ENCODE data around the gene BRD7. TPM values are rescaled to one million over a fixed set of nuclear protein-coding genes. Genes with fewer than 3 reads are reported as not detected.

Gene BRD7
- total and polyA plus RNA-seq, 2 donors (not counting 3 experiments of a cell fraction or from before 2014, with no cell fraction given), result 17.1 to 69.1 TPM

DNA sequence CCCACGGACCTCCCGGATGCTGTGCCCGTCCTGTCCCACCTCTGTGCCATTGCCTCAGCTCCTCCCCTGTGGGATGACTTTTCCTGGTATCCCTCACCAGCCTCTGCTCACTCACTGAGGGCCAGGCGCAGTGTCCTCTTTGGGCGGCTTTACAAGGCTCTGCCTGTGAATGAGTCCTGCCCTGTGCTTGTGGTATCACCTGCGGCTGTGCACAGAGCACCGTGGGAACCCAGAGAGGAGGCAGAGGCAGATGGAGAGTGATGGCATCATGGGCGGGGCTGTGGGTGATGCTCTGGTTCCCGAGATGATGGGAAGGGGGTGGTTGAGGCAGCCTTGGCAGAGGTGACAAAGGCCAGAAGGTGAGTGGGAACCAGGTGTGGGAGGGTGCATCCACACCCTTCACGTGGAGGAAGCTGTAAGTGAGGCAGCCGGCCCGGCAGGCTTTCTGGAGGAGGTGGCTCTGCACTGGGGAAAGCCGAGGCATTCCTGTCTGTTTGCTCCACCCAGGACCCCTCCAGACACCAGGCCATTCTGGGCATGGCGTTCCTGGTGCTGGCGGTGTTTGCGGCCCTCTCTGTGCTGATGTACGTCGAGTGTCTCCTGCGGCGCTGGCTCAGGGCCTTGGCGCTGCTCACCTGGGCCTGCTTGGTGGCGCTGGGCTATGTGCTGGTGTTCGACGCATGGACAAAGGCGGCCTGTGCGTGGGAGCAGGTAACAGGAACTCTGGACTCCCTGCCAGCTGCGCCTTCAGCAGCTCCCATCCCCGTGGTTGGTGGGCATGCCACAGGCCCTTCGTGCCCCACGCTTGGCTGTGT, 78.6 kb downstream of the BRD7 start:
- H3K27me3 ChIP-seq (ENCODE audit: control insufficient read depth in 2 of 2, insufficient read depth in 2 of 2, low read length in 2 of 2), result no peaks in the 10 kb centered on the region
- H4K20me1 ChIP-seq (replicated peaks; ENCODE audit: control insufficient read depth, extremely low read depth, insufficient read depth, low read length), result no peaks in the 10 kb centered on the region
- H3K9me3 ChIP-seq (replicated peaks; ENCODE audit: control insufficient read depth, insufficient read depth, low read length), result no peaks in the 10 kb centered on the region
- no peak overlapping the region for H3K4me2 ChIP-seq (ENCODE audit: insufficient read depth, low read length)
- intact Hi-C loops (cut with micrococcal nuclease), result no loop called here
- no peak overlapping the region for H3K4me3 ChIP-seq (replicated peaks in 1 of 3; ENCODE audit: insufficient read depth in 1 of 3, low read depth in 1 of 3, low read length in 3 of 3)
- H3K9me1 ChIP-seq (replicated peaks; ENCODE audit: control insufficient read depth, extremely low read depth, insufficient read depth, low read length), result no peaks in the 10 kb centered on the region
- H3K27ac ChIP-seq (ENCODE audit: insufficient read depth, low read depth, low read length), result no peak overlapping the region
- DNase-seq (ENCODE audit: low read depth, low spot score) (no peak), FAIRE-seq (no peak)
- H3K36me3 ChIP-seq (ENCODE audit: control insufficient read depth in 2 of 2, extremely low read depth in 1 of 2, insufficient read depth in 2 of 2, low read length in 2 of 2), result no peaks in the 10 kb centered on the region
- no peak overlapping the region for H2AFZ ChIP-seq (ENCODE audit: low read depth, low read length)
- no peak for TF ChIP-seq GATA2 (IDR thresholded peaks at IDR 0.05; ENCODE audit: insufficient read depth, insufficient read length, low read depth, low read length)
- no peak for TF ChIP-seq POLR2A (IDR thresholded peaks at IDR 0.05; ENCODE audit: low read depth, low read length)
- TF ChIP-seq, protein P1, sequence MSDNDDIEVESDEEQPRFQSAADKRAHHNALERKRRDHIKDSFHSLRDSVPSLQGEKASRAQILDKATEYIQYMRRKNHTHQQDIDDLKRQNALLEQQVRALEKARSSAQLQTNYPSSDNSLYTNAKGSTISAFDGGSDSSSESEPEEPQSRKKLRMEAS (IDR thresholded peaks at IDR 0.05; ENCODE audit: insufficient read depth, insufficient read length), result no peak
- dilution Hi-C loops (cut with MboI; ENCODE audit: extremely low pct_ligation_motif_present, low sequenced_read_pairs), result no loop called here
- ChIA-PET CTCF (no interaction called here), POLR2A (no interaction called here)
- no peak overlapping the region for H3K9ac ChIP-seq (replicated peaks; ENCODE audit: extremely low read depth, insufficient read depth, low read length)
- H3K4me1 ChIP-seq (ENCODE audit: control insufficient read depth, extremely low read depth, insufficient read depth, low read length), result no peaks in the 10 kb centered on the region
- BruUV-seq (replicated peaks), result no TSS peak
- no peaks in the 10 kb centered on the region for H3K79me2 ChIP-seq (ENCODE audit: control insufficient read depth, insufficient read depth, low read length)

DNA sequence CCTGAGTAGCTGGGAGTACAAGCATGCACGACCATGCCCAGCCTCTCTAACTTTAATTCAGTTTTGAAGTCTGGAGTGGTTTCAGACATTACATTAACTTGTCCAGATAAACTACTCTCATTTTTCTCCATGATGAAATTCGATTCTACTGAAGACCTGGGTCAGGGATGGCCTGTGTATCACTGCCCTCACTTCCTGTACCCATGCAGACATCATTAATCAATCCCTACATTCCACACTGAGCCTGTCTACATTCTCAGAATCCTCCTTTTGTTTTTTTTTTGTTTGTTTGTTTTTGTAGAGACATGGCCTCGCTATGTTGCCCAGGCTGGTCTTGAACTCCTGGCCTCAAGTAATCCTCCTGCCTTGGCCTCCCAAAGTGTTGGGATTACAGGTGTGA, 79.9 kb downstream of the BRD7 start:
- CTCF ChIA-PET, result no interaction called here
- Histone ChIP-seq H4K20me1 (replicated peaks; ENCODE audit: control insufficient read depth, extremely low read depth, insufficient read depth, low read length) (no peaks in the 10 kb centered on the region), H3K27me3 (ENCODE audit: control insufficient read depth in 2 of 2, insufficient read depth in 2 of 2, low read length in 2 of 2) (no peaks in the 10 kb centered on the region), H3K27ac (ENCODE audit: insufficient read depth, low read depth, low read length) (no peak overlapping the region), H3K79me2 (ENCODE audit: control insufficient read depth, insufficient read depth, low read length) (no peaks in the 10 kb centered on the region), H3K9ac (replicated peaks; ENCODE audit: extremely low read depth, insufficient read depth, low read length) (no peak overlapping the region), H3K4me1 (ENCODE audit: control insufficient read depth, extremely low read depth, insufficient read depth, low read length) (no peaks in the 10 kb centered on the region), H3K9me3 (replicated peaks; ENCODE audit: control insufficient read depth, insufficient read depth, low read length) (no peaks in the 10 kb centered on the region), H3K9me1 (replicated peaks; ENCODE audit: control insufficient read depth, extremely low read depth, insufficient read depth, low read length) (no peaks in the 10 kb centered on the region), H3K4me2 (ENCODE audit: insufficient read depth, low read length) (no peak overlapping the region), H3K4me3 (replicated peaks in 1 of 3; ENCODE audit: insufficient read depth in 1 of 3, low read depth in 1 of 3, low read length in 3 of 3) (no peak overlapping the region), H2AFZ (ENCODE audit: low read depth, low read length) (no peak overlapping the region), H3K36me3 (ENCODE audit: control insufficient read depth in 2 of 2, extremely low read depth in 1 of 2, insufficient read depth in 2 of 2, low read length in 2 of 2) (no peaks in the 10 kb centered on the region)
- no TSS peak for BruUV-seq (replicated peaks)
- dilution Hi-C loops (cut with MboI; ENCODE audit: extremely low pct_ligation_motif_present, low sequenced_read_pairs), result no loop called here
- TF ChIP-seq MYC (IDR thresholded peaks at IDR 0.05; ENCODE audit: low read depth, low read length) (no peak), POLR2A (IDR thresholded peaks at IDR 0.05; ENCODE audit: low read depth, low read length) (no peak), EZH2 (IDR thresholded peaks at IDR 0.05; ENCODE audit: borderline replicate concordance, low read depth, low read length, severe bottlenecking) (no peak), POLR2AphosphoS5 (IDR thresholded peaks at IDR 0.05; ENCODE audit: insufficient read depth, low read depth, low read length) (no peak), JUN (IDR thresholded peaks at IDR 0.05; ENCODE audit: borderline replicate concordance, insufficient read depth, insufficient read length, low read depth) (no peak), GATA2 (IDR thresholded peaks at IDR 0.05; ENCODE audit: insufficient read depth, insufficient read length, low read depth, low read length) (no peak), FOS (IDR thresholded peaks at IDR 0.05; ENCODE audit: borderline replicate concordance, insufficient read depth, low read length) (no peak)
- TF ChIP-seq, protein P2, sequence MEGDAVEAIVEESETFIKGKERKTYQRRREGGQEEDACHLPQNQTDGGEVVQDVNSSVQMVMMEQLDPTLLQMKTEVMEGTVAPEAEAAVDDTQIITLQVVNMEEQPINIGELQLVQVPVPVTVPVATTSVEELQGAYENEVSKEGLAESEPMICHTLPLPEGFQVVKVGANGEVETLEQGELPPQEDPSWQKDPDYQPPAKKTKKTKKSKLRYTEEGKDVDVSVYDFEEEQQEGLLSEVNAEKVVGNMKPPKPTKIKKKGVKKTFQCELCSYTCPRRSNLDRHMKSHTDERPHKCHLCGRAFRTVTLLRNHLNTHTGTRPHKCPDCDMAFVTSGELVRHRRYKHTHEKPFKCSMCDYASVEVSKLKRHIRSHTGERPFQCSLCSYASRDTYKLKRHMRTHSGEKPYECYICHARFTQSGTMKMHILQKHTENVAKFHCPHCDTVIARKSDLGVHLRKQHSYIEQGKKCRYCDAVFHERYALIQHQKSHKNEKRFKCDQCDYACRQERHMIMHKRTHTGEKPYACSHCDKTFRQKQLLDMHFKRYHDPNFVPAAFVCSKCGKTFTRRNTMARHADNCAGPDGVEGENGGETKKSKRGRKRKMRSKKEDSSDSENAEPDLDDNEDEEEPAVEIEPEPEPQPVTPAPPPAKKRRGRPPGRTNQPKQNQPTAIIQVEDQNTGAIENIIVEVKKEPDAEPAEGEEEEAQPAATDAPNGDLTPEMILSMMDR (IDR thresholded peaks at IDR 0.05; ENCODE audit: extremely low read depth in 1 of 2, insufficient read depth in 1 of 2, low read depth in 1 of 2, low read length in 2 of 2), result no peak
- TF ChIP-seq, protein P1 (IDR thresholded peaks at IDR 0.05; ENCODE audit: insufficient read depth, insufficient read length), result no peak
- no peak for FAIRE-seq
- POLR2A ChIA-PET, result no interaction called here
- no peak for DNase-seq (ENCODE audit: low read depth, low spot score)
- intact Hi-C loops (cut with micrococcal nuclease), result no loop called here
